VCaP (cell line): ENCODE measurements around the gene SPATS2.

Experiments
- H3K27ac ChIP-seq: fragments of 450-650 bp; 2 replicates; pipeline ENCODE4 v1.5.1; 2017
- CTCF ChIP-seq: fragments of 450-650 bp; conservative IDR thresholded peaks from 2 replicates; pipeline ENCODE4 v1.5.1; 2017; ENCODE audit warnings: mild to moderate bottlenecking, moderate library complexity

Gene SPATS2

GRCh38 chr12:49482095-49483051 is 115.1 kb downstream of the SPATS2 start:
- H3K27ac ChIP-seq = no peak overlapping the region
- no peak for TF ChIP-seq CTCF

DNA sequence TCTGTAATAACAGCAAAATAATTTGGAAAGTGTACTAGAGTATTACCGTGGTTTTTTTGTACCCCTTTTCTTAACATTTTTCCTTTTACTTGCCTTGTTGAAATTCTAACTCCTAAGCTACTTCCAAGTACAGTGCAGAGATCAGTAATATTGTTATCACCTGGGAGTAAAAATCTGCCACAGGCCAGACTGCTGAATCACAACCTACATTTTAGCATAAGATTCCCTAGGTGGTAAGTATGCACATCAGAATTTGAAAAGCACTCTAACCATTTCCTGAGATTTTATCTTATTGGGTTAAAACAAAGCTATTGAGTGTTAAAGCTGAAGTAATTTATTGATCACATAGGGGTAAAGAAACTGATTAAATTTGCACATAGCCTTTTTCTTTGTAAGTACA is 116.4 kb downstream of the SPATS2 start:
- no peak for TF ChIP-seq CTCF
- H3K27ac ChIP-seq = no peak overlapping the region

DNA sequence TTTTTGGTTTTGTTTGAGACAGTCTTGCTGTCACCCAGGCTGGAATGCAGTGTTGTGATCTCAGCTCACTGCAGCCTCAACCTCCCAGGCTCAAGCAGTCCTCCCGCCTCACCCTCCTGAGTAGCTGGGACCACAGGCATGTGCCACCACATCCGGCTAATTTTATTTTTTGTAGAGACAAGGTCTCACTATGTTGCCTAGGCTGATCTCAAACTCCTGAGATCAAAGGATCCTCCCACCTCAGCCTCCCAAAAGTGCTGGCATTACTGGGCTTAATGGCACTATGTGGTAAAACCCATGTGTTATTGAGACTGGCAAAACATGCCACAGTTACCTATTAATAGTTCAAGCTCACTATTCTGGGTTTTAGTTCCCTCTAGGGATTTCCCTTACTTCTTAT is 120.3 kb downstream of the SPATS2 start:
- TF ChIP-seq CTCF = no peak
- H3K27ac ChIP-seq = no peak overlapping the region

DNA sequence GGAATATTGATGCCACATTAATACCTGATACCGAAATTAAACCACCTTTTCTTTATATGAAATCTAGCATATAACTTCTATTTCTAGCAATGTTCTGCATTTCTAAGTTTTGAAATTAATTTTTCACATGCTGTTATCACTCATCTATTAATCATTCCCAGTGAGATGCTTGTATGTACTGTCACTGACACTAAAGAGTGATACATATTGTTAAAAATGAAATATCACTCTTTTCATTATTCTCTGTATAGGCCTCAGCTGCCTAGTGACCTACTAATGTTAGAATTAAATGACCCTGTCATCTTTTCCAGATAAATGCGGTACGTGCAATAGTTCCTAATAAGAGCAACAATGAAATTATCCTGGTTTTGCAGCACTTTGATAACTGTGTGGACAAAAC is 121.9 kb downstream of the SPATS2 start:
- H3K27ac ChIP-seq = no peak overlapping the region
- no peak for TF ChIP-seq CTCF

DNA sequence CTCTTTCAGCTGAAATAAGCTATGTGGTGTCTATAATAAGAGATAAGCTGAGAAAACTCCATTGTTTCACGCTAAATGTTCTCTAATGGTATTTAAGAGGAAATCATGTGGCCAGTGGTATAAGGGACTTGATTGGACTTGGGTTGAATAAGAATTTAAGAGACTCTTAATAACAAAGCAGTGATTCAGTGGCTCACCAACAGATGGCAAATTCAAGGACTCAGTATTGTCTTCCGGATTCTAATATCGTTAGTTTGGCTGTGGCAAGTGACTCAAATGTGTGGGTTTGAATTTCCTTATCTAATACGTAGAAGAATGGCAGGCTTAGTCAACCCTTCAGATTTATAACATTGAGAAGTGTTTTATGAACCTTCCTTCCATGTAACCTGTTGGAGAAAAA is 122.5 kb downstream of the SPATS2 start:
- H3K27ac ChIP-seq = no peak overlapping the region

GRCh38 chr12:49491823-49492222 is 124.6 kb downstream of the SPATS2 start:
- TF ChIP-seq CTCF = no peak
- no peak overlapping the region for H3K27ac ChIP-seq

More for the DNA sequence above, 122.5 kb downstream of the SPATS2 start:
- no peak for TF ChIP-seq CTCF

GRCh38 chr12:49493900-49494299 is 126.6 kb downstream of the SPATS2 start:
- H3K27ac ChIP-seq = no peak overlapping the region
- no peak for TF ChIP-seq CTCF
